MCF 10A (cell line): ENCODE data around the gene VAC14. TPM values are rescaled to one million over a fixed set of nuclear protein-coding genes. Genes with fewer than 3 reads are reported as not detected.

Experiments used
- BruUV-seq: library from RNA; stranded (reverse); fragments of 400-500 nt; replicated peaks from 2 replicates; lab custom pipeline; 2021; lab: Mats Ljungman, UMichigan
- CTCF ChIA-PET: fragments of 300-600 bp; sonication (Branson Sonifier 250); formaldehyde crosslinking; extraction: SDS; loops from one replicate; lab custom pipeline; 2021; ENCODE audit warnings: antibody characterized with exemption, inconsistent platforms; lab: Yijun Ruan, JAX
- POLR2A ChIA-PET: fragments of 300-600, 350-650 bp; sonication (Branson Sonifier 250); formaldehyde crosslinking; extraction: SDS; loops from one replicate; lab custom pipeline; 2020; ENCODE audit warnings: antibody characterized with exemption, inconsistent platforms; lab: Yijun Ruan, JAX
- DNase-seq: peaks from one replicate; pipeline ENCODE4 v3.0.0-alpha.2; 2018; ENCODE audit not compliant: unreplicated experiment
- H3K27ac Mint-ChIP-seq: one replicate; pipeline ENCODE4 v1.8.0; 2022; ENCODE audit warnings: mild to moderate bottlenecking, low read depth, mixed read lengths; ENCODE audit not compliant: unreplicated experiment
- H3K27me3 Mint-ChIP-seq: one replicate; pipeline ENCODE4 v1.8.0; 2022; ENCODE audit warnings: mixed read lengths; ENCODE audit not compliant: insufficient read depth, unreplicated experiment
- H3K36me3 Mint-ChIP-seq: one replicate; pipeline ENCODE4 v1.8.0; 2022; ENCODE audit warnings: mild to moderate bottlenecking, moderate library complexity, mixed read lengths; ENCODE audit not compliant: insufficient read depth, unreplicated experiment
- H3K4me1 Mint-ChIP-seq: one replicate; pipeline ENCODE4 v1.8.0; 2022; ENCODE audit warnings: mixed read lengths; ENCODE audit not compliant: insufficient read depth, unreplicated experiment
- H3K4me3 Mint-ChIP-seq: one replicate; pipeline ENCODE4 v1.8.0; 2022; ENCODE audit warnings: mild to moderate bottlenecking, moderate library complexity, mixed read lengths; ENCODE audit not compliant: unreplicated experiment
- H3K9me3 Mint-ChIP-seq: one replicate; pipeline ENCODE4 v1.8.0; 2022; ENCODE audit warnings: mixed read lengths; ENCODE audit not compliant: unreplicated experiment
- intact Hi-C: fragments of 100-400 bp; cut with micrococcal nuclease; formaldehyde crosslinking; loops from 2 replicates; pipeline ENCODE4 v1.14.1; 2022
- total RNA-seq: library from RNA; stranded (reverse); gene quantifications from 2 replicates; pipeline ENCODE4 v1.2.3, GENCODE V29; 2022
- TF ChIP-seq, protein P1 (sequence below): fragments of 200-600 bp; IDR thresholded peaks from one replicate; pipeline ENCODE4 v1.8.0; 2022; ENCODE audit warnings: antibody characterized with exemption, mild to moderate bottlenecking; ENCODE audit not compliant: unreplicated experiment

The VAC14 gene
- total RNA-seq, 1 experiment from 2014 or later, result 25.5 TPM

DNA sequence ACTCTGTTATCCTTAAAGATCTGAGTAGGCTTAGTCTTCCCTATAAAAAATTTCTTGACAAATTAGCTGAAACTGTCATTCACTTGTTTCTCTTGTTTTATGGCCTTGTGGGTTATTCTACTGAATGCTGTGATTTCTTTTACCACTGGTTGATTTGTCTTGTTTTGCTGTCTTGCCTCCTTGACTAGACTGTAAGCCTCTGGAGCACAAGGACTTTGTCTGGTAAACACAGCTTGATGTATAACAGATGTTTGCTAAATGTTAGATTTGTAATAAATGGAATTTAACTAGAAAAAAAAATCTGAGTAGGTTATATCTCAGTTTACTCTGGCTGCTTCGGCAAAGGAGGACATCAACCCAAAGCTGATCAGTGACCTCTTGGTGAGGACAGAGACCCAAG lies 21.6 kb downstream of the VAC14 start:
- no TSS peak for BruUV-seq
- H3K36me3 Mint-ChIP-seq, result peaks cover 62% of the 10 kb centered on the region
- ChIA-PET CTCF (interaction anchor here (0.7 to 1.3 kb wide), 3 partner anchors 8 to 126 kb away, joined by 3 read pairs; no protein-coding TSS in a partner anchor), POLR2A (interaction anchor here (0.7 to 2.1 kb wide), 7 partner anchors 10 to 559 kb away, joined by 3 to 10 read pairs (median 3); partner anchors contain the start of gene VAC14)
- intact Hi-C loops, result loop anchor here (10.0 kb wide), 1 partner anchor 255 kb away; the partner anchor contains the start of genes COG4 and SF3B3
- no peak overlapping the region for H3K4me3 Mint-ChIP-seq
- H3K27me3 Mint-ChIP-seq, result no peaks in the 10 kb centered on the region
- no peak for DNase-seq
- H3K27ac Mint-ChIP-seq, result peak overlapping the region; percentile 86
- no peaks in the 10 kb centered on the region for H3K9me3 Mint-ChIP-seq
- peaks cover 15% of the 10 kb centered on the region for H3K4me1 Mint-ChIP-seq
- TF ChIP-seq, protein P1, sequence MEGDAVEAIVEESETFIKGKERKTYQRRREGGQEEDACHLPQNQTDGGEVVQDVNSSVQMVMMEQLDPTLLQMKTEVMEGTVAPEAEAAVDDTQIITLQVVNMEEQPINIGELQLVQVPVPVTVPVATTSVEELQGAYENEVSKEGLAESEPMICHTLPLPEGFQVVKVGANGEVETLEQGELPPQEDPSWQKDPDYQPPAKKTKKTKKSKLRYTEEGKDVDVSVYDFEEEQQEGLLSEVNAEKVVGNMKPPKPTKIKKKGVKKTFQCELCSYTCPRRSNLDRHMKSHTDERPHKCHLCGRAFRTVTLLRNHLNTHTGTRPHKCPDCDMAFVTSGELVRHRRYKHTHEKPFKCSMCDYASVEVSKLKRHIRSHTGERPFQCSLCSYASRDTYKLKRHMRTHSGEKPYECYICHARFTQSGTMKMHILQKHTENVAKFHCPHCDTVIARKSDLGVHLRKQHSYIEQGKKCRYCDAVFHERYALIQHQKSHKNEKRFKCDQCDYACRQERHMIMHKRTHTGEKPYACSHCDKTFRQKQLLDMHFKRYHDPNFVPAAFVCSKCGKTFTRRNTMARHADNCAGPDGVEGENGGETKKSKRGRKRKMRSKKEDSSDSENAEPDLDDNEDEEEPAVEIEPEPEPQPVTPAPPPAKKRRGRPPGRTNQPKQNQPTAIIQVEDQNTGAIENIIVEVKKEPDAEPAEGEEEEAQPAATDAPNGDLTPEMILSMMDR, result no peak

DNA sequence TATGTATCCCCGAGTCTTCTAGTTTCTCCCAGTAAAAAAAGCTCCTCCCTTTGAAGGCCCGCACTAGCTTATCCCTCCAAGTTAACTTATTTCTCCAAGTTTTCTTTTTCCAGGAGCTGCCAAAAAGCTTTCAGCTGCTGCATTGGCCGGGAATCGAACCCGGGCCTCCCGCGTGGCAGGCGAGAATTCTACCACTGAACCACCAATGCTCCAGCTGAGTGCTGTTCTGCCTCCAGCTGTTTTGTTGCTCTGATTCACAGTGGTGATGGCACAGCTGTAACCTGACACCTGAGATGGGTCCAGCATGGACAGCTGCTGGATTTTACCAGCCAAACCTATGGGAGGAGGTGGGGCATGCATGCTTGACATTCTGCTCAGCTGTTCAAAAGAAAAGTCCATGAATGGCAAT lies 22.1 kb downstream of the VAC14 start:
- no peaks in the 10 kb centered on the region for H3K9me3 Mint-ChIP-seq
- H3K4me1 Mint-ChIP-seq, result peaks cover 15% of the 10 kb centered on the region
- no peaks in the 10 kb centered on the region for H3K27me3 Mint-ChIP-seq
- intact Hi-C loops, result loop anchor here (10.0 kb wide), 1 partner anchor 254 kb away; the partner anchor contains the start of genes COG4 and SF3B3
- peaks cover 60% of the 10 kb centered on the region for H3K36me3 Mint-ChIP-seq
- ChIA-PET POLR2A (interaction anchor here (0.7 to 2.1 kb wide), 7 partner anchors 10 to 559 kb away, joined by 3 to 10 read pairs (median 3); partner anchors contain the start of gene VAC14), CTCF (interaction anchor here (0.5 to 1.1 kb wide), 4 partner anchors 30 to 433 kb away, joined by 3 read pairs; no protein-coding TSS in a partner anchor)
- TF ChIP-seq, protein P1, result no peak
- DNase-seq, result peak; percentile 89
- no TSS peak for BruUV-seq
- H3K27ac Mint-ChIP-seq, result peak overlapping the region; percentile 86
- no peak overlapping the region for H3K4me3 Mint-ChIP-seq

DNA sequence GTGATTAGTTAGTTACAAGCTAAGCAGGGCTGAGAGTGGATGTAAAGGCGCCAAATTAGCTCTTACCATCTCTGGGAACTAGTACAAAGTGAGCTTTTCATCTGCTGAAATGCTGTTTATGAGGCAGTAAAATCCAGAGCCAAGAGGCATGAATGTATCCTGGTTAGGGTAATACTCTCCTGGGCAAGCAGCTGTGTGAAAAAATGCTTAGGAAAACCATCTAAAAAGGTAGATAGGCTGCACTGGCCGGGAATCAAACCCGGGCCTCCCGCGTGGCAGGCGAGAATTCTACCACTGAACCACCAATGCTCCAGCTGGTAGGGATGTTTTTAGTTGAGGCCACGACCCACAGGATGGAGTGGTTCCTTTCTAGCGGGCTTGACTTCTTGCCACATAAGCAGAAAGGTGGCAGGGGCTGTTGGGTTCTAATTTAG lies 23.0 kb downstream of the VAC14 start:
- Mint-ChIP-seq H3K27ac (no peak overlapping the region), H3K4me3 (no peak overlapping the region), H3K4me1 (peaks cover 15% of the 10 kb centered on the region), H3K27me3 (no peaks in the 10 kb centered on the region), H3K36me3 (peaks cover 51% of the 10 kb centered on the region), H3K9me3 (no peaks in the 10 kb centered on the region)
- DNase-seq, result peak; percentile 13
- BruUV-seq, result no TSS peak
- ChIA-PET CTCF (no interaction called here), POLR2A (interaction anchor here (0.6 to 1.7 kb wide), 3 partner anchors 17 to 1116 kb away, joined by 3 to 5 read pairs (median 5); no protein-coding TSS in a partner anchor)
- intact Hi-C loops, result loop anchor here (10.0 kb wide), 1 partner anchor 253 kb away; the partner anchor contains the start of genes COG4 and SF3B3
- TF ChIP-seq, protein P1, result no peak

DNA sequence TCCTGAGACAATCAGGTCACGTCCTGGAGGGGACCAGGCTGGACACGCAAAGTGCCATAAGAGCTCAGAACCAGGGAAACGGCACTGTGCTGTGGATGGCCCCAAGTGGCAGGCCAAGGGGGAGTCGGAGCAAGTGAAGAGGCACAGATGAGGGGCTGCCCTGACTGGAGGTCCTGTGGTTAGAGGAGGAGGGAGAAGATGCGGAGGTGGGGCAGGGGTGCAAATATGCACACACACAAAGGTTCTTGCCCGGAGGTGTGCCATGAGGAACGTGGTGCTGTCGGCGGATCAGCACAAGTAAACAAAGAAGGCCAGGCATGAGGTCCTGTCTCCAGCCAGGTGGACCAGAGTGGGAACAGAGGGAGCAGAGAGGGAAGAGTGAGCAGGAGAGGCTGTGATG lies 23.5 kb downstream of the VAC14 start:
- BruUV-seq, result no TSS peak
- H3K4me3 Mint-ChIP-seq, result no peak overlapping the region
- ChIA-PET POLR2A (interaction anchor here (0.6 to 1.7 kb wide), 2 partner anchors 61 to 1116 kb away, joined by 3 to 5 read pairs; no protein-coding TSS in a partner anchor), CTCF (interaction anchor here (0.6 to 0.9 kb wide), 3 partner anchors 143 to 778 kb away, joined by 3 read pairs; no protein-coding TSS in a partner anchor)
- intact Hi-C loops, result loop anchor here (10.0 kb wide), 1 partner anchor 253 kb away; the partner anchor contains the start of genes COG4 and SF3B3
- no peak overlapping the region for H3K27ac Mint-ChIP-seq
- H3K27me3 Mint-ChIP-seq, result no peaks in the 10 kb centered on the region
- no peaks in the 10 kb centered on the region for H3K9me3 Mint-ChIP-seq
- DNase-seq, result no peak
- peaks cover 15% of the 10 kb centered on the region for H3K4me1 Mint-ChIP-seq
- peaks cover 50% of the 10 kb centered on the region for H3K36me3 Mint-ChIP-seq
- TF ChIP-seq, protein P1, result no peak
